ENCODE results near the gene HHATL. TPM values are rescaled to one million over a fixed set of nuclear protein-coding genes. Genes with fewer than 3 reads are reported as not detected.

The HHATL gene
- total RNA-seq, 2 donors from 2014 or later = 444 to 908 TPM

DNA sequence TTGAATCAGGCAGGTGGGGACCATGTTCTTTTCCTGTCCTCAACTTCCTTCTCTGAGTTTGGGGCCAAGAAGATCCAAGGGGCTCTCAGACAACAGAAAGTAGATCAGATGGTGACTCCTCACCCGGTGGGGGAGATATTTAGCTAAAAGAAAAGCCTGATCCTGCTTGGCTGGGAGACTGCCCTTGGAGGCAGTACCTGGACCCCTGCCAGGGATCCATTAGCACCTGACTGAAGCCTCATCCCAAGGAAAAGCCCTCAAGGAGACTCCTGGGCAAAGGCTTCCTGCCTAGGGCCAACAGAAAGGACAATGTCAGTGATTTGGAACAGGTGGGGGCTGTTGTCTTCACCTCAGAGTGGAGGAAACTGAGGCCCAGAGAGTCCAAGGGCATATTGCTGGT is 33.5 kb upstream of the HHATL start:
- H3K27ac ChIP-seq = peak overlapping the region; percentile 39 to 84
- DNase-seq (ENCODE audit: low spot score) = peak; percentile 52
- TF ChIP-seq, protein P1, sequence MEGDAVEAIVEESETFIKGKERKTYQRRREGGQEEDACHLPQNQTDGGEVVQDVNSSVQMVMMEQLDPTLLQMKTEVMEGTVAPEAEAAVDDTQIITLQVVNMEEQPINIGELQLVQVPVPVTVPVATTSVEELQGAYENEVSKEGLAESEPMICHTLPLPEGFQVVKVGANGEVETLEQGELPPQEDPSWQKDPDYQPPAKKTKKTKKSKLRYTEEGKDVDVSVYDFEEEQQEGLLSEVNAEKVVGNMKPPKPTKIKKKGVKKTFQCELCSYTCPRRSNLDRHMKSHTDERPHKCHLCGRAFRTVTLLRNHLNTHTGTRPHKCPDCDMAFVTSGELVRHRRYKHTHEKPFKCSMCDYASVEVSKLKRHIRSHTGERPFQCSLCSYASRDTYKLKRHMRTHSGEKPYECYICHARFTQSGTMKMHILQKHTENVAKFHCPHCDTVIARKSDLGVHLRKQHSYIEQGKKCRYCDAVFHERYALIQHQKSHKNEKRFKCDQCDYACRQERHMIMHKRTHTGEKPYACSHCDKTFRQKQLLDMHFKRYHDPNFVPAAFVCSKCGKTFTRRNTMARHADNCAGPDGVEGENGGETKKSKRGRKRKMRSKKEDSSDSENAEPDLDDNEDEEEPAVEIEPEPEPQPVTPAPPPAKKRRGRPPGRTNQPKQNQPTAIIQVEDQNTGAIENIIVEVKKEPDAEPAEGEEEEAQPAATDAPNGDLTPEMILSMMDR (IDR thresholded peaks at IDR 0.05) = no peak

DNA sequence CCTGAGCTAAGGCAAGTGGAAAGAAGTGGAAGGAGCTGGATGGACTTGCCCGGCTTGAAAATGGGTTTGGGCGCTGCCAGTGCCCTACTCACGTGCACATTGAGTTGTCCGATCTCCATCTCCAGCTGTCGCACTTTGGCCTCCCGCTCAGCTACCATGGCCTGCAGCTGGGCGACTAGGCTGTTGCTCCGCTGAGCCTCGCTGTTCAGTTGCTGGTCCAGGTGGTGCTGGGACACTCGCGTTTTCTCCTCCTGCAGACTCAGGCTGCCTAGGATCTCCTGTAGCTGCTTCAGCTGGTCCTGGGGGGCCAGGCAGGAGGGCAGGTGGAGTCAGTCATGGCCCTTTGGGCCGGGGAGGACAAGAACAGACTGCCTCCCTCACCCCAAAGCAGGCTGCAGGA is 33.0 kb upstream of the HHATL start:
- Histone ChIP-seq H3K4me3 (no peak overlapping the region), H3K36me3 (no peaks in the 10 kb centered on the region), H3K27ac (peak overlapping the region; percentile 39 to 84), H3K27me3 (no peaks in the 10 kb centered on the region), H3K9me3 (no peaks in the 10 kb centered on the region), H3K4me1 (peaks cover 0 to 30% of the 10 kb centered on the region in 2 donors)
- TF ChIP-seq, protein P1 (IDR thresholded peaks at IDR 0.05) = no peak
- peak; percentile 42 for DNase-seq (ENCODE audit: low spot score)

More for the DNA sequence above, 33.5 kb upstream of the HHATL start:
- no peaks in the 10 kb centered on the region for H3K27me3 ChIP-seq
- H3K36me3 ChIP-seq = no peaks in the 10 kb centered on the region
- peaks cover 0 to 30% of the 10 kb centered on the region in 2 donors for H3K4me1 ChIP-seq
- H3K9me3 ChIP-seq = no peaks in the 10 kb centered on the region
- H3K4me3 ChIP-seq = no peak overlapping the region

DNA sequence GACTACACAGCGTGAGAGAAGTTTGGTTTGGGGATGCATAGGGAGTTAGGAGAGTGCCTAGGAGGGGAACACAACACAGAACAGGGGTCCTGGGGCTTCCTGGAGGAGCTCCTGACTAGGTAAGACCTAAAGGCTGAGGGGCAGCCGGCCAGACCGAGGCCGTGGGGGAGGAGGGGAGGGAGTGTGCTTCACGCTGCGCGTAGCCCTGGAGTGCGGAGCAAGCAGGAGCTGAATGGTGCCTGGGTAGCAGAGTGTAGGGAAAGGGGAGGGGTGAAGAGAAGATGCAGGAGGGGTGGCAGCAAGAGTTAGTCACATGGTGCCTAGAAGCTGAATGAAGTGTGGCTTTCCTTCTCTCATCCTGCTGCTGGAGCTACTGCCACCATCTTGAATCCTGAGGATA is 32.4 kb upstream of the HHATL start:
- Histone ChIP-seq H3K27me3 (no peaks in the 10 kb centered on the region), H3K4me1 (peaks cover 0 to 30% of the 10 kb centered on the region in 2 donors), H3K4me3 (no peak overlapping the region), H3K9me3 (no peaks in the 10 kb centered on the region), H3K36me3 (no peaks in the 10 kb centered on the region), H3K27ac (peak overlapping the region in 1 of 2 donors; percentile 84)
- TF ChIP-seq, protein P1 (IDR thresholded peaks at IDR 0.05) = no peak
- peak; percentile 34 for DNase-seq (ENCODE audit: low spot score)

DNA sequence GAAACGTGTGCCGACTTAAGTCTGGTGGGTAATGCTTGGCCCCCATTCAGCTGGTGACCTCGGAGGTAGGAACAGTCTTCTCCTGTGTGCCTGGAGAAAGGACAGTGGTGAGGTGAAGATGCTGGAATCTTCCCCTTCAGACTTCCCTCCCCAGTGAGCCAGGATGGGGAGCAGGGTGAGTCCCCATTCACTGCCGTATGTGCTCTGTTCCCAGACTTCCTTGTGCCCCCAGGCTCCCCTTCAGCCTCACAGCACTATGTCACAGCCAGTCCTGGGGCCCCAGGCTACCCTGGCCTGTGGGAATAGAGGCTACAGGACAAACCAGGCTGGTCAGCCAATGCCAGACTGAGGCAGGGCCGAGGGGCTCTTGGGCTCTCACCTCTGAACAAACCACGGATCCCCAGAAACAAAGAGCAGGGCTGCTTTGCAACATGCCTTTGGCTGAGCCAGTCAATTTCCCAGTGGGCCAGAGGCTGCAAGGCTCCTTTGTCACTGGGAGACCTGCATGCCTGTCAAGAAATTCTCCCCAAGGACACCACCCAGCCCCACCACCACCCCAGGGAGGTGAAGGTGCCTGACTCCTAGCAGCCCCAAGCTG is 31.8 kb upstream of the HHATL start:
- Histone ChIP-seq H3K9me3 (no peaks in the 10 kb centered on the region), H3K27ac (peak overlapping the region; percentile 80 to 84), H3K4me3 (no peak overlapping the region), H3K4me1 (peaks cover 0 to 35% of the 10 kb centered on the region in 2 donors), H3K36me3 (no peaks in the 10 kb centered on the region), H3K27me3 (no peaks in the 10 kb centered on the region)
- peak; percentile 52 for DNase-seq (ENCODE audit: low spot score)
- TF ChIP-seq, protein P1 (IDR thresholded peaks at IDR 0.05) = no peak

DNA sequence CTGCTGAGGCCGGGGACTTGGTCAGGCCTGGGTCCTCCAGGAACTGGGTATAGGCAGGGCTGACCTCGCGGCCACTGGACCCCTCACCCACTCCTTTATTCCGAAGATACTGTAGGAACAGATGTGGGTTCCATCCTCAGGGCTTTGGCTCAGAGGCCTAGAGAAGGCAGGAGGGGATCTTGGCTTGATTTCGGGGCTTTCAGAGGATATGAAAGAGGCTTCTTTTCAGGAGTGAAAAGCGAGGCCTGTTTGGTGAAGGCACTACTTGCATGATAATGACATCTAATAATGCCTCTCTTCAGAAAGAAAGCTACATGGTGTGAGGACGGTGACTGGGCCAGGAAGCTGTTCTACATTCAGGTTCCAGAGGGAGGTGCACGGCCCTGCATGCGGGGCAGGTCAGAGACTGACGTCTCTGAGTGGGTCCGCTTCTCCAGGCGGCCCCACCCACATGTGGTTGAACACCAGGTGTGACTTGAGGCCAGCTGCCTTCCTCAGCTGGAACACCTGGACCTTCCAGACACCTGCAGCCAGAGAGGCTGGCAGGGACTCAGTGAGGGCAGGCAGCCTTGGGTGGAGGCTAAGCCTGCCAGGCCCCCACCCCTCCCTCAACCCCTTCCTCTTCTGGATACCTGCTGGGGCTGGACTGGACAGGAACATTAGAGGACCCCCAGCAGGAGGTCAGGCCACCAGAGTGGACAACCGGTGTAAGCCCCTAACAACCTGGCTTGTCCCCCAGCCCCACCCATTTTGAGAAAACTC is 31.1 kb upstream of the HHATL start:
- Histone ChIP-seq H3K4me3 (no peak overlapping the region), H3K9me3 (no peaks in the 10 kb centered on the region), H3K27ac (peak overlapping the region; percentile 80 to 84), H3K36me3 (no peaks in the 10 kb centered on the region), H3K27me3 (no peaks in the 10 kb centered on the region), H3K4me1 (peaks cover 0 to 32% of the 10 kb centered on the region in 2 donors)
- peak; percentile 51 for DNase-seq (ENCODE audit: low spot score)
- TF ChIP-seq, protein P1 (IDR thresholded peaks at IDR 0.05) = no peak
